SK-N-MC (cell line): ENCODE data around the gene FAR2.

ENCODE experiments used
- DNase-seq: peaks from one replicate; pipeline ENCODE4 v3.0.0-alpha.2; 2011; ENCODE audit warnings: low read depth, low spot score
- H3K27ac ChIP-seq: fragments of 200-600 bp; sonication (generic); 2 replicates; pipeline ENCODE4 v1.5.1; 2016; ENCODE audit warnings: mixed run types
- H3K36me3 ChIP-seq: fragments of 200-600 bp; sonication (generic); 2 replicates; pipeline ENCODE4 v1.6.1; 2017; ENCODE audit warnings: antibody characterized with exemption, low read length, mixed read lengths; ENCODE audit not compliant: insufficient read depth
- H3K4me3 ChIP-seq: fragments of 200-600 bp; sonication (generic); 2 replicates; pipeline ENCODE4 v1.5.1; 2016
- H3K9ac ChIP-seq: fragments of 200-600 bp; sonication (generic); 2 replicates; pipeline ENCODE4 v1.8.0; 2017; ENCODE audit warnings: mixed run types, mixed read lengths; ENCODE audit not compliant: insufficient read length
- H3K9me3 ChIP-seq: fragments of 200-600 bp; sonication (generic); 2 replicates; pipeline ENCODE4 v1.6.1; 2017; ENCODE audit warnings: low read depth, mild to moderate bottlenecking, antibody characterized with exemption, low read length, moderate library complexity, mixed read lengths
- EZH2 ChIP-seq: fragments of 200-600 bp; sonication (generic); IDR thresholded peaks from one replicate; pipeline ENCODE4 v1.6.1; 2017; ENCODE audit warnings: antibody characterized with exemption
- FOXP2 ChIP-seq: optimal IDR thresholded peaks from 2 replicates; pipeline ENCODE3; 2011; ENCODE audit warnings: mild to moderate bottlenecking, moderate library complexity; ENCODE audit not compliant: insufficient read depth; ENCODE audit errors: extremely low read length, control extremely low read depth
- POLR2AphosphoS5 ChIP-seq: IDR thresholded peaks from 2 replicates; pipeline ENCODE4 v1.6.1; 2012; ENCODE audit warnings: mild to moderate bottlenecking, low read depth, low read length, borderline replicate concordance

FAR2 gene

DNA sequence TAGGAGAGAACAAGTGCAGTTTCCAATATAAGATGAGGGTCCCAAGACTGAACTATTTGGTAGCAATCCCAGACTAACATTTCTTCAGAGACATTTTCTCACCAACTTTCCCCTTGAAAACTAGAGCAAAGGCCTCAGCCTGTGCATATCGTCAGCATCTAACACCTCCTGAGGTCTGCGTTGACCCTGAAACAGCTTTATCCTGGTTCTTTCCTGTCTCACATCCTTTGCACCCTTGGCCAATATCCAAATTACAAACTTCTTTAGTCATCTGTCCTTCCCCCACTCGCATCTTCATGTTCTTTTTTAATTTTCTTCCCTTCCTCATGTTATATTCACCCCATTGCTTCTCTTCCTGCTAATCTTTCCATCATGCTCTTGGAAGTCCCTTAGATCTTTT, 83.0 kb downstream of the FAR2 start:
- no peak for DNase-seq
- H3K36me3 ChIP-seq, result no peaks in the 10 kb centered on the region
- H3K9ac ChIP-seq, result no peak overlapping the region
- no peaks in the 10 kb centered on the region for H3K9me3 ChIP-seq
- TF ChIP-seq FOXP2, result no peak
- TF ChIP-seq POLR2AphosphoS5, result no peak
- no peak for TF ChIP-seq EZH2
- no peak overlapping the region for H3K4me3 ChIP-seq
- no peak overlapping the region for H3K27ac ChIP-seq

DNA sequence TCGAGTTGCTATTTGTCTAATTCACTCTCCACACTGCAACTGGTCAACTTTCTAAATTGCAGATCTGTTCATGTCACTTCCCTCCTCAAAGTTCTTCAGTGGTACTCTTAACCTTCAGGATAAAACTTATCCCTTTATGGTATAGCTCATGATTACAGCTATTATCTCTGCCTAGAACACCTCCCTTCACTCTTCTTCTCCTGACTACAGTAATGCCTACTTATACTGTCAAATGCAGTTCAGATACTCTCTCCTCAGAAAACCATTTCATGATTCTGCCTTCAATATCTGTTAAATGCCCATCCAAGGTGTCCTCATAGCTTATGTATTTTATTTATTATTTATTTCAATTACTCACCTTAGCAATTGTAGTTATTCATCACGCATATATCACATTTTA, 85.5 kb downstream of the FAR2 start:
- no peaks in the 10 kb centered on the region for H3K36me3 ChIP-seq
- DNase-seq, result no peak
- no peak overlapping the region for H3K4me3 ChIP-seq
- no peak overlapping the region for H3K27ac ChIP-seq
- H3K9ac ChIP-seq, result no peak overlapping the region
- H3K9me3 ChIP-seq, result no peaks in the 10 kb centered on the region
- TF ChIP-seq EZH2 (no peak), POLR2AphosphoS5 (no peak), FOXP2 (no peak)

DNA sequence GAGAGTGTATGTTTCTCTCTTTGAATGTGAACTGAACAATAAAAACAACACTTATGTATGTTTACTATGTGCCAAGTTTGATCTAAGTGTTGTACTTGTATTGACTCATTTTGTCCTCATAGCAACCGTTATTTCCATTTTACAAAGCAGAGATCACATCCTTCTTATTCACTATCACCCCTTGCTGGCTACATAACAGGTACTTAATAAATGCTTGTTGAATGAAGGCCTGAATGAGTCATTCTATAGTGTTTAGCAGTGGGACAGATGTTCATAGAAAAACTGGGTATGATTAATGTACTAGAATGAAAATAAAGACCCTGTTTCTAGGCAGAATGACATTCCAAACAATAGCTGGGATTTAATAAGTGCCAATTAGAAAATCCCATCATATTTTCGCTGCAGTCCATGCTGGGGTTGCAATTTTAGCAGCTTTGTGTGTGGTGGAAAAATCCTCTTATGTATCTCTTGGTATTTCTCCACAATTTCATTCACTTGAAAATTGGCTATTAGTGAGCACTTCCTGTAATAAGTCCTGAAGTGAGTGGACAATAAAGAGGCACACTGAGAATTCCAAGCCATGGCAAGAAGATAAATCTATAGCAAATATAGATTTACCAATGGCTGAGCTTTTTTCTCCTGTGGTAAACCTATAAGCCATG, 86.0 kb downstream of the FAR2 start:
- Histone ChIP-seq H3K4me3 (no peak overlapping the region), H3K27ac (no peak overlapping the region), H3K9me3 (no peaks in the 10 kb centered on the region), H3K36me3 (no peaks in the 10 kb centered on the region), H3K9ac (no peak overlapping the region)
- no peak for TF ChIP-seq POLR2AphosphoS5
- TF ChIP-seq FOXP2, result no peak
- TF ChIP-seq EZH2, result no peak
- DNase-seq, result no peak

DNA sequence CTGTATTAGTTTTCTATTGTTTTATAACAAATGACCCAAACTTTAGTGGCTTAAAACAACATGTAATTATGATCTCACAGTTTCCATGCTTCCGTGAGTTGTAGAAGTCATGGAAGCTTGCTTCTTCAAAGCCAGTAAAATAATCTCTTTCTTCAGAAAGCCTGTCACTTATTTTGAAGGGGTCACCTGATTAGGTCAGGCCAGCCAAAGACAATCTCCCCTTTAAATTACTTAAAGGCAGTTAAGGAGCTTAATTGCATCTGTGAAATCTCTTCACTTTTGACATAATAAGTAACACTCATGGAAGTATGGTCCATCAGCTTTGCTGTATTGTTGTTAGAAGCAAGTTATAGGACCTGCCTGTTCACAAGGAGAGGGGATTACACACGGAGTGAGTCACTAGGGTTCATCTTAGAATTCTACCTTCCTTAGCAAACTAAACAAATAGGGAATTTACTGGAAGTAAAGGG, 89.8 kb downstream of the FAR2 start:
- Histone ChIP-seq H3K9ac (no peak overlapping the region), H3K36me3 (no peaks in the 10 kb centered on the region), H3K9me3 (no peaks in the 10 kb centered on the region), H3K4me3 (no peak overlapping the region), H3K27ac (no peak overlapping the region)
- no peak for TF ChIP-seq POLR2AphosphoS5
- TF ChIP-seq EZH2, result no peak
- no peak for TF ChIP-seq FOXP2
- no peak for DNase-seq

DNA sequence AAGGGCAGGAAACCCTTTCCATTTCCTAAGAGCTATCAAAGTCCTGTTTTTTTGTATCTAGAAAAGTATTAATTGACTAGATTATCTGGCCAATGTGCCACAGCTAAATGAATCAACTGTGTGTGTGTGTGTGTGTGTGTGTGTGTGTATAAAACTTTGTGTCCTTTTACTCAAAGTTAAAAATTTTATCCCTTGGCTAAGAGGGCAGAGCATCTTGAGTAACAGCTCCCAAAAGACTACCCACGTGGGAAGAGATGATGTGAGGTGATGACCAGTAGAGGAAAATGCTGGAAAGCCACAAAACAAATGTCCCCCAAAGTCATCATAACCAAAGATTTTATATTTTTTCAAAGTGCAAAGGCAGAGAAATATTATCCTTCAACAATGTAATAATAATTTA, 90.3 kb downstream of the FAR2 start:
- H3K27ac ChIP-seq, result no peak overlapping the region
- H3K9me3 ChIP-seq, result no peaks in the 10 kb centered on the region
- TF ChIP-seq POLR2AphosphoS5 (no peak), FOXP2 (no peak), EZH2 (no peak)
- DNase-seq, result no peak
- H3K4me3 ChIP-seq, result no peak overlapping the region
- no peaks in the 10 kb centered on the region for H3K36me3 ChIP-seq
- H3K9ac ChIP-seq, result no peak overlapping the region

DNA sequence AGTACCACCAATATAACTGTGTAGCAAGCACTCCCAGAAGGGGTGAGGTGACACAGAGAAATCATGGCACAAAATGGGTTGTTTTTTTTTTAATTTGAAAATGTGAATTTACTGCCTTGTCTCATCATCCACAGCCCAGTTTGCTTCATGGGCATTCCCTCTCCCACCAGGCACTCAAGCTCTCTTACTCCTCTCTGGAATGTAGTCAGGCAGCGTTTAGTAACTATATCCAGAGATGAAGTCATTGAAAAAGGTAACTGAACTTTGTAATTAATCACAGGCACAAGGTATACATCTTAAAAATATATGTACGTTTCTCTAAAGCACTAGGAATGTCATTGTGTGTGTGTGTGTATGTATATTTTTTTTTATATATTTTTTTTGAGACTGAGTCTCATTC, 91.4 kb downstream of the FAR2 start:
- Histone ChIP-seq H3K9me3 (no peaks in the 10 kb centered on the region), H3K9ac (no peak overlapping the region), H3K4me3 (no peak overlapping the region), H3K36me3 (no peaks in the 10 kb centered on the region), H3K27ac (no peak overlapping the region)
- DNase-seq, result no peak
- TF ChIP-seq POLR2AphosphoS5 (no peak), EZH2 (no peak), FOXP2 (no peak)

DNA sequence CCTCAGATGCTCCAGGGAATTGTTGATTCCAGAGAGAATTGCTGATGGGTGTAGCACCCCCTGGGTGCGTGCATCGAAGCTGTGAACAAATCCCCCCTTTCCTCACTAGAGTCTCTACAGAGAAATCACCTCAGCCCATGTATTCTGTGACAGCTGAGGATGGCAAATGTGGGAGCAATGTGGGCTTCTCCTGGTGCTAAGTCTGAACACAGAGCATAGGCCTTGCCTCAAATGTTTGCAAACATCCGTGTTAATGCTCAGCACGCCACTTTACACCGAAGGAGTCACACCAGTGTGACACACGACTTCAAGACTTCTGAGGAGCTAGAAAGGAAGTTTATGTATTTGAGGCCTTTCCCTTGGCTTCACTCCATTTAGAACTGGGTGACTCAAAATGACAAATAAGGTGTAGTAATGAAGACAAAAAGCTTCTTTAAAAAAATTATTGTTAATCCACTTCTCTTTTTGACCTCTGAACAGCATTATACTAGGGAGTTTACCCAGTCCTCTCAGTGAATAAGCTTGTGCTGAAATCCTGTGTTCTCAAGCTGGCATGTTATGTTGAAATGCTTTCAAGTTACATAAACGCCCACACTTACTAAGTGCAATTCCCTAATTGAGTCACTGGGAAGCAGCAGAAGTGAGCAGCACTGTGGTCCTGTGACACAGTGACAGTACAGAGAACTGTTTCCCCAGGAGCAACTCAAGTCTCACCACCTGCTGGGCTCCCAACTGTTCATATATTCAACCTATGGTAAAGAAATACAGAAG, 92.9 kb downstream of the FAR2 start:
- Histone ChIP-seq H3K9ac (no peak overlapping the region), H3K27ac (peak overlapping the region; percentile 70), H3K9me3 (no peaks in the 10 kb centered on the region), H3K36me3 (no peaks in the 10 kb centered on the region), H3K4me3 (peak overlapping the region; percentile 32; the same call in 1 of the 2 replicates)
- DNase-seq, result no peak
- peak; percentile 22; the same call in 1 of the 2 replicates for TF ChIP-seq POLR2AphosphoS5
- TF ChIP-seq EZH2, result no peak

DNA sequence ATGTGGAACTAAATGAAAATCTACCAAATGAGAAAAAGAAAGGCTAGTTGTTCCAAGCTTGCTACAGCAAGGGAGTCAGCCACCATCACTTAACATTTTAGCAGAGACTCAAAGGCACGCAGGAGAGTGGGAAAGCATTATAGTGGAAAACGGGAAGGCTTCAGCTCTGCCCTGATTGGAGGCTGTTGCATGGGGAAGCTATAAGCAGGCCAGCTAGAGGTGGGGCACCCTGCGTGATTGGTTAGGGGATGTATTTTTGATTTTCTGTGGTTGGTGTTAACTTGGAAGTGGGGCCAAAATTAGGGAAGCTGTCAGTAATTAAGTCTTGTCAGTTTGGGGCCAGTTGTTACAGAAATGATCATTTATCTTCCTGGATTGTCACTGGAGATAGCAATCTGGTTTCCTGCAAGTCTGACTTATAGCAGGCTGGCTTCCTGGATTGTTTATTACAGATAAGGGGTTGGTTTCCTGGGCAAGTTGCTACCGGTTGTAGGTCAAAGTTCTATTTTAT, 93.9 kb downstream of the FAR2 start:
- peak overlapping the region; percentile 32; the same call in 1 of the 2 replicates for H3K4me3 ChIP-seq
- no peaks in the 10 kb centered on the region for H3K36me3 ChIP-seq
- DNase-seq, result no peak
- no peaks in the 10 kb centered on the region for H3K9me3 ChIP-seq
- H3K27ac ChIP-seq, result peak overlapping the region; percentile 70
- no peak overlapping the region for H3K9ac ChIP-seq
- peak; percentile 43; the same call in 1 of the 2 replicates for TF ChIP-seq POLR2AphosphoS5
- no peak for TF ChIP-seq EZH2
- TF ChIP-seq FOXP2, result no peak
